Psoas muscle (tissue), 8 donors: ENCODE measurements around the gene KDM4C. TPM values are rescaled to one million over a fixed set of nuclear protein-coding genes. Genes with fewer than 3 reads are reported as not detected.
A peak's percentile ranks its signal among the peaks of the same experiment; 100 is the strongest.

ENCODE experiments used
- ATAC-seq, 4 donors: fragments of 200-7000 bp; cut with Tn5 transposase; one replicate each; pipeline ENCODE4 v1.9.1; 2020; ENCODE audit warnings: moderate library complexity in 3 of 4, mild to moderate bottlenecking in 2 of 4
- DNase-seq, 2 donors: peaks; one replicate each; pipeline ENCODE4 v3.0.0-alpha.2; 2020
- H3K27ac ChIP-seq: fragments of 200-600 bp; one replicate; pipeline ENCODE4 v1.8.0; 2022
- H3K27me3 ChIP-seq, 3 donors: fragments of 200-600 bp in 1 of 3; one replicate each; pipeline versions ENCODE4 v1.6.1 to v1.8.0; 2013 to 2022; ENCODE audit warnings: low read length in 2 of 3, mild to moderate bottlenecking in 2 of 3, moderate library complexity in 1 of 3; ENCODE audit not compliant: insufficient read depth in 3 of 3
- H3K36me3 ChIP-seq, 2 donors: fragments of 200-600 bp in 1 of 2; one replicate each; pipeline versions ENCODE4 v1.6.1 to v1.8.0; 2013 to 2022; ENCODE audit warnings: low read depth in 1 of 2, mild to moderate bottlenecking in 1 of 2, moderate library complexity in 1 of 2; ENCODE audit not compliant: insufficient read depth in 1 of 2
- H3K4me1 ChIP-seq: fragments of 200-600 bp; one replicate; pipeline ENCODE4 v1.8.0; 2022
- H3K4me3 ChIP-seq: fragments of 200-600 bp; one replicate; pipeline ENCODE4 v1.8.0; 2022; ENCODE audit warnings: mild to moderate bottlenecking
- H3K9me3 ChIP-seq: fragments of 200-600 bp; one replicate; pipeline ENCODE4 v1.8.0; 2022
- CTCF ChIP-seq: fragments of 200-600 bp; IDR thresholded peaks from one replicate; pipeline ENCODE4 v1.8.0; 2022; ENCODE audit warnings: antibody characterized with exemption
- WGBS, 3 donors: extraction: QIAGEN DNeasy Blood & Tissue Kit; methylation state at CpG; one replicate each; pipeline versions ENCODE4 v1.1.6 to v1.1.7; 2013; 5-methylcytosine and 5-hydroxymethylcytosine counted together
- intact Hi-C, 2 donors: fragments of 100-400 bp; cut with DNase I; formaldehyde crosslinking; loops; one replicate each; pipeline versions ENCODE4 v1.11.0 to v1.14.2; 2022
- polyA plus RNA-seq, 3 donors: library from polyadenylated mRNA; stranded (reverse); fragments of 200-250 nt; gene quantifications; one replicate each; pipeline ENCODE4 v1.2.3, GENCODE V29; 2013
- total RNA-seq, 4 donors: library from RNA; stranded (reverse); fragmentation: NEBNext Ultra II Directional in 2 of 4; extraction: Animal tissue kit (Norgen Biotek cat#: 25700) in 2 of 4; gene quantifications; one replicate each; pipeline versions ENCODE4 v1.2.1 to v1.2.4, GENCODE V29; 2021 to 2023
- donor health status: healthy with polysubstance abuse.
- donor health status: DM: no; HTN: no; CAD: no; lungs with moderate emphysema.
- donor health status: Bipolar disorder and iron deficiency.
- donor health status: healthy.
- donor health status: DM: yes; HTN: yes; CAD: no.
- donor health status: DM: no; HTN: no; CAD: no.
- donor health status: DM: no; HTN: no; CAD: no.
- donor health status: DM: yes; HTN: yes; CAD: no.

The KDM4C gene
- total and polyA plus RNA-seq, 7 donors, result 2.7 to 13.0 (median 10.1) TPM

GRCh38 chr9:7121664-7122063, 363.9 kb downstream of the KDM4C start:
- Histone ChIP-seq H3K4me1 (peaks cover 19% of the 10 kb centered on the region), H3K9me3 (no peaks in the 10 kb centered on the region), H3K27ac (no peak overlapping the region), H3K4me3 (no peak overlapping the region), H3K27me3 (no peaks in the 10 kb centered on the region), H3K36me3 (no peaks in the 10 kb centered on the region)
- ATAC-seq (no peak), DNase-seq (no peak)
- 97 to 100% (median 100%) methylated on average over 1 of the region's 1 CpG for WGBS, 3 donors
- intact Hi-C loops, result no loop called here
- TF ChIP-seq CTCF, result no peak

- Histone ChIP-seq H3K36me3 (peaks cover 0 to 11% of the 10 kb centered on the region in 2 donors), H3K27me3 (no peaks in the 10 kb centered on the region), H3K4me3 (no peak overlapping the region), H3K4me1 (peaks cover 14% of the 10 kb centered on the region), H3K27ac (no peak overlapping the region), H3K9me3 (no peaks in the 10 kb centered on the region)
- DNase-seq, result no peak
- WGBS, 3 donors, result 96 to 99% (median 97%) methylated on average over 4 of the region's 4 CpGs
- TF ChIP-seq CTCF, result no peak
- intact Hi-C loops, result no loop called here
- ATAC-seq, result no peak
Observed at GRCh38 chr9:7123743-7124142, 366.0 kb downstream of the KDM4C start.

- H3K27me3 ChIP-seq, result no peaks in the 10 kb centered on the region
- peaks cover 10% of the 10 kb centered on the region for H3K4me1 ChIP-seq
- intact Hi-C loops, result no loop called here
- no peak for TF ChIP-seq CTCF
- no peak overlapping the region for H3K27ac ChIP-seq
- WGBS, 3 donors, result 97 to 98% (median 98%) methylated on average over 2 of the region's 2 CpGs
- no peak for DNase-seq
- H3K4me3 ChIP-seq, result no peak overlapping the region
- no peaks in the 10 kb centered on the region for H3K9me3 ChIP-seq
- no peak for ATAC-seq
- H3K36me3 ChIP-seq, result peaks cover 0 to 13% of the 10 kb centered on the region in 2 donors
Observed at GRCh38 chr9:7125231-7125630, 367.5 kb downstream of the KDM4C start.

- intact Hi-C loops, result no loop called here
- Histone ChIP-seq H3K9me3 (no peaks in the 10 kb centered on the region), H3K4me1 (peaks cover 5% of the 10 kb centered on the region), H3K36me3 (peaks cover 0 to 13% of the 10 kb centered on the region in 2 donors), H3K27ac (no peak overlapping the region), H3K4me3 (no peak overlapping the region), H3K27me3 (no peaks in the 10 kb centered on the region)
- ATAC-seq (peak; percentile 49 to 83 (median 64)), DNase-seq (no peak)
- no peak for TF ChIP-seq CTCF
- WGBS, 3 donors, result 30 to 48% (median 42%) methylated on average over 2 of the region's 2 CpGs
Observed at GRCh38 chr9:7129391-7129790, 371.6 kb downstream of the KDM4C start.

- peaks cover 0 to 13% of the 10 kb centered on the region in 2 donors for H3K36me3 ChIP-seq
- H3K4me1 ChIP-seq, result peaks cover 5% of the 10 kb centered on the region
Observed at GRCh38 chr9:7130266-7130820, 372.6 kb downstream of the KDM4C start.

More at GRCh38 chr9:7130266-7130820, 372.6 kb downstream of the KDM4C start:
- 91 to 96% (median 91%) methylated on average over 4 of the region's 4 CpGs for WGBS, 3 donors
- H3K27me3 ChIP-seq, result no peaks in the 10 kb centered on the region
- DNase-seq (no peak), ATAC-seq (no peak)
- H3K27ac ChIP-seq, result no peak overlapping the region
- intact Hi-C loops, result no loop called here
- H3K9me3 ChIP-seq, result no peaks in the 10 kb centered on the region
- H3K4me3 ChIP-seq, result no peak overlapping the region
- no peak for TF ChIP-seq CTCF
